Measurements from ENCODE around the gene MINDY1.

DNA sequence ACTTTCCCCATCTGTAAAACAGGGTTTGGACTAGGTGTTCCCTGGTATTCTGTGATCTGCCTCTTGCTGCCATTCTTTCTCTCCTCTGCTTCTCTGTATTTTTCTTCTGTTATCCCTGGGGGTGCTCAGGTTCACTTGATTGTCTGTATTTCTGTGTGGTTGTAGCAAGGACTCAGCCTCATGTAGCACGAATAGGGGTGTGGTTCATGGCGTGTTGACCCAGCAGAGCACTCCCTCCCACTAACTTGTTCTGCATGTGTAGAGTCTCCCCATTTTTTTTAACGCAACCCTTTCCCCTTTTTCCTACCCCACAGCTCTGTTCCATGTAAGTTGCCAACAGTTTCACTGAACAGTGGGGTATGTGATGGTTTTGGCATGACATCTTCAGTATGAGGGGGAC is 28.5 kb upstream of the MINDY1 start:
- TF ChIP-seq, protein P1, sequence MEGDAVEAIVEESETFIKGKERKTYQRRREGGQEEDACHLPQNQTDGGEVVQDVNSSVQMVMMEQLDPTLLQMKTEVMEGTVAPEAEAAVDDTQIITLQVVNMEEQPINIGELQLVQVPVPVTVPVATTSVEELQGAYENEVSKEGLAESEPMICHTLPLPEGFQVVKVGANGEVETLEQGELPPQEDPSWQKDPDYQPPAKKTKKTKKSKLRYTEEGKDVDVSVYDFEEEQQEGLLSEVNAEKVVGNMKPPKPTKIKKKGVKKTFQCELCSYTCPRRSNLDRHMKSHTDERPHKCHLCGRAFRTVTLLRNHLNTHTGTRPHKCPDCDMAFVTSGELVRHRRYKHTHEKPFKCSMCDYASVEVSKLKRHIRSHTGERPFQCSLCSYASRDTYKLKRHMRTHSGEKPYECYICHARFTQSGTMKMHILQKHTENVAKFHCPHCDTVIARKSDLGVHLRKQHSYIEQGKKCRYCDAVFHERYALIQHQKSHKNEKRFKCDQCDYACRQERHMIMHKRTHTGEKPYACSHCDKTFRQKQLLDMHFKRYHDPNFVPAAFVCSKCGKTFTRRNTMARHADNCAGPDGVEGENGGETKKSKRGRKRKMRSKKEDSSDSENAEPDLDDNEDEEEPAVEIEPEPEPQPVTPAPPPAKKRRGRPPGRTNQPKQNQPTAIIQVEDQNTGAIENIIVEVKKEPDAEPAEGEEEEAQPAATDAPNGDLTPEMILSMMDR (IDR thresholded peaks at IDR 0.05) = no peak
- TF ChIP-seq POLR2A (IDR thresholded peaks at IDR 0.05) = no peak
- TF ChIP-seq POLR2AphosphoS5 (IDR thresholded peaks at IDR 0.05) = no peak

Data from stomach (tissue), 4 donors.